ENCODE results near the gene AMY2B.
"Not testable (repeated sequence)": the region's sequence is repeated elsewhere in the genome, so short reads cannot be mapped to it uniquely, and the experiment has no call there.

Gene AMY2B

GRCh38 chr1:103627436-103627835, 56.0 kb downstream of the AMY2B start:
- DNase-seq (ENCODE audit: low read depth) = not testable (repeated sequence)

Measured in HS-27A (cell line).